GM18498 (cell line): ENCODE data around the gene SH3BP2.

Experiments used
- ATAC-seq: cut with Tn5 transposase; IDR thresholded peaks from one replicate; pipeline ENCODE4 v1.9.1; 2021; ENCODE audit warnings: mild to moderate bottlenecking, moderate library complexity; ENCODE audit not compliant: unreplicated experiment

The SH3BP2 gene, protein sequence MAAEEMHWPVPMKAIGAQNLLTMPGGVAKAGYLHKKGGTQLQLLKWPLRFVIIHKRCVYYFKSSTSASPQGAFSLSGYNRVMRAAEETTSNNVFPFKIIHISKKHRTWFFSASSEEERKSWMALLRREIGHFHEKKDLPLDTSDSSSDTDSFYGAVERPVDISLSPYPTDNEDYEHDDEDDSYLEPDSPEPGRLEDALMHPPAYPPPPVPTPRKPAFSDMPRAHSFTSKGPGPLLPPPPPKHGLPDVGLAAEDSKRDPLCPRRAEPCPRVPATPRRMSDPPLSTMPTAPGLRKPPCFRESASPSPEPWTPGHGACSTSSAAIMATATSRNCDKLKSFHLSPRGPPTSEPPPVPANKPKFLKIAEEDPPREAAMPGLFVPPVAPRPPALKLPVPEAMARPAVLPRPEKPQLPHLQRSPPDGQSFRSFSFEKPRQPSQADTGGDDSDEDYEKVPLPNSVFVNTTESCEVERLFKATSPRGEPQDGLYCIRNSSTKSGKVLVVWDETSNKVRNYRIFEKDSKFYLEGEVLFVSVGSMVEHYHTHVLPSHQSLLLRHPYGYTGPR

GRCh38 chr4:2792711-2793585 lies at the start of gene SH3BP2:
SH3BP2 (plus strand) TSS chr4:2793085; CDS start chr4:2820618, 27,533 bp downstream.
- peak; percentile 48 for ATAC-seq

GRCh38 chr4:2743518-2744445 lies 49.1 kb upstream of the SH3BP2 start:
- ATAC-seq = no peak

GRCh38 chr4:2744576-2745270 lies 48.2 kb upstream of the SH3BP2 start:
- ATAC-seq = no peak

- no peak for ATAC-seq
Observed at GRCh38 chr4:2745516-2745915, 47.4 kb upstream of the SH3BP2 start.

DNA sequence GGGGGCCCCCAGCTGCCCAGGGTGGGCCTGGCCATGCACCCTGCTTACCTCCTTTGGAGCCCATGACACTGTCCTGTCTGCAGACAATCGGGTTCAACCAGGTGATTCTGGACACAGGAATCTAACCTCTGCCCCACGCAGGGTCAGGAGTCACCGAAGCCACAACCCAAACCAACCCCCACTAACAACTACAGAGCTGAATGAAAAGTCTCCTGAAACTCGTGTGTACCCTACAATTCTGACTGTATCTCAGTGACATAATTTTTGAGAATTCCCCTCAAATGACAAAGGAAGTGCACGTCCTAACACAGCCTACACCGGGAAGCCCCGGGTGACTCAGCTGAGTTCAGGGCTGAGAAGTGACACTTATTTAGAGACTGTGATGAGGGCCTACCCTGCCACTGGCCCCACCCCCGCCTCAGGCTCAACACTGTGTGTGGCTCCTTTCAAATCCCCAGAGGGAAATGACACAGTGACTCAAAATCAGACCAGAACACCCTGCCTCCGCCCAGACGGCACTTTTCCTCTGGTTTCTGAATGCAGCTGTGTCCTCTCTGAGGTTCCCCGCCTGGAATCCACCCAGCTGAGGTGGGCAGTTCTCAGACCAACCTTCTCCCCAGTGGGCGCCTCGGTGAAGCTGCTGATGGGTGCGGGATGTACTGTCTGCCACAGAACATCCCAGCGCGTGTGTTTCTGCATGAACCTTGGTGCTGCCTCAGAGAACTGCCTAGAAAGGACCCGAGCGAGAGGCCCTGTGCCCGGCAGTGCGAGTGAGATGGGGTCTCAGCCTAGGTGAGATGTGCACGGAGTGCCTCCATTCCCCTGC lies 46.7 kb upstream of the SH3BP2 start:
- peak; percentile 87 for ATAC-seq

- no peak for ATAC-seq
Observed at GRCh38 chr4:2746891-2747695, 45.8 kb upstream of the SH3BP2 start.

DNA sequence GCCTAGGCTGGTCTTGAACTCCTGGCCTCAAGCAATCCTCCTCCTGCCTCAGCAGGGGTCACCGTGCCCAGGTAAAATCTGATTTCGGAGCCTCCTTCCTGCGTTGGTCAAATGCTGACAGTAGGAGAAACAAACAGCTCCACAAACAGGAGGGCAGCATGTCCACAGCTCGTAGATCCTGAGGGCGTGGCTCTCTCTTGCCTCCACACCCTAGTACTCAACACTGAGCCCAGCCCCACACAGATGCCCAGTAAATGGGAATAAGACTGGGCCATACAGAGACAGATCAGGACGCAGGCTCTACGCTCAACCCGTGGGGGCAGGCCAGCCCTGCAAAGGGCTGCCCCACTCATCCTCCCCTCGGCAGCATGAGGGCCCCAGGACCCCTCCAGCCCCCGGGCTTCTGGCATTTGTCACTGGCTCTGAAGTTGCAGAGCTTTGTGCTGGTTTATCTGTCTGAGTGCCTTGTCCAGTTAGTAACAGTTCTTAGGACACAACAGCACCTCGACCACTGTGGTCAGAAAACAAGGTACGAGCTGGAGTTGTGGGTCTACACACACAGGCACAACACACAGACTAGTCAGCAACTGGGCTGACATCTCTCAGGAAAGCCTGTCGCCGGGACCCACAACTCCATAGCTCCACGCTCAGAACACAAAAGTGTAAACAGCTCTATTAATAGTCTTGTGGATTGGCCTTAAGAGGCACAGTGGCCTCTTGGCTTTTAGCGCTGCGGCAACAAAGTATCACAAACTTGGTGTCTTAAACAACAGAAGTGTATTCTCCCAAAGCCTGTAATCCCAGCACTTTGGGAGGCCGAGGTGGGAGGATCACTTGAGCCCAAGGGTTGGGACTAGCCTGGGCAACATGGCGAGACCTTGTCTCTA lies 41.9 kb upstream of the SH3BP2 start:
- ATAC-seq = no peak

GRCh38 chr4:2753436-2753835 lies 39.4 kb upstream of the SH3BP2 start:
- ATAC-seq = no peak

DNA sequence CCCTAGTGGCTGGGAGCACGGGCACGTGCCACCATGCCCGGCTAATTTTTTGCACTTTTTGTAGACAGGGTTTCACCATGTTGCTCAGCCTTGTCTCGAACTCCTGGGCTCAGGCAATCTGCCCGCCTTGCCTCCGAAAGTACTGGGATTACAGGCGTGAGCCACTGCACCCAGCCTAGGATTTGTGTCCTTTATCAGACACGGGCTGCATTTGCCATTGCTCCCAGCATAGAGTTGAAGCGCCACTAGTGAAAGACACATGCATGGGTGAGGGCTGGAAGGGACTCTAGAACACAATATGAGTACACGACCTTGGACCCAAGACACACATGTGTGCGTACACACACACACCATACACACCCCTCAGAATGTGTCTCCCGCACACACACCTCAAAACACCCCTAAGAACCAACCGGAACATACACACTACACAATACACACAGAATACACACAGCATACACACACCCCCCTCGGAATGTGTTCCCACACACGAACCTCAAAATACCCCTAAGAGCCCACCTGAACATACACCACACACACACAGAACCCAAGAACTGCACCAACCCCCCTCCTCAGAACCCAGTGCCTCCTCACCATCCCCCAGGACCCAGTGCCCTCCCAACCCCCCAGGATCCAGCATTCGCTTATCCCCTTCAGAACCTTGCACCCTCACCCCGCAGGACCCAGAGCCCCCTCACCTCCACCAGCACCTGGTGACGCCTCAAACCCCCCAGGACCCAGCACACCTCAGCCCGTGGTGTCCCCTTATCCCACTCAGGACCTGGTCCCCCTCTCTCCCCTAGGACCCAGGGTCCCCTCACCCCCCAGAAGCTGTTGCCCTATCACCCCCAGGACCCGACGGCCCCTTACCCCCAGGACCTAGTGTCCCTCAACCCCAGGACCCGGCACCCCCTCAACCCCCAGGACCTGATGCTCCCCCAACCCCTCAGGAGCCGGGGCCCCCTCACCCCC lies 37.8 kb upstream of the SH3BP2 start:
- no peak for ATAC-seq

- ATAC-seq = peak; percentile 72
Observed at GRCh38 chr4:2755821-2756690, 36.8 kb upstream of the SH3BP2 start, which contains the start of gene TNIP2. TNIP2 (minus strand) TSS chr4:2756336; CDS start chr4:2756289, 47 bp downstream.

GRCh38 chr4:2756691-2757350 lies 36.1 kb upstream of the SH3BP2 start:
- ATAC-seq = no peak

DNA sequence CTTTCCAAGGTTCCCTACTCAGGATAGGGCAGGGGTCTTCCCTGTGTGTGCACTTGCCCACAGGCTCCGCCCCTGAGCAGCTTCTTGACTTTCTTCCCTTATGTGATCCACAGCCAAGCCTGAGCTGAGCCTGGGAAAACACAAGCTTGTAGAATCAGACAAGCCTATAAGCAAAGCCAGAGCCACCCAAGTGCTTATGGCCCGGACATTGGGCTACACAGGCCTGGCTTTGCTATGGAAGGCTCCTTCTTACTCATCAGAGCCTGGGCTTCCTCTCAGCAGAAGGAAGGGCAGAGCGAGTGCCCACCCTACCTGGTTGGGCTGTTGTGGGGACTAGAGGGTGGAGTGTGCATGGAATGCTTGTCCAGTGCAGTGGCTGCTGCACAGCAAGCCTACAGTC lies 35.5 kb upstream of the SH3BP2 start:
- ATAC-seq = no peak

- ATAC-seq = no peak
Observed at GRCh38 chr4:2761035-2761923, 31.6 kb upstream of the SH3BP2 start.
